Right lobe of liver (tissue), 4 donors: Measurements from ENCODE around the gene DCLRE1A.

Experiments used
- CTCF ChIP-seq, 4 donors: fragments of 200-600 bp in 3 of 4; fragments of 450-650 bp in 1 of 4; IDR thresholded peaks; one replicate each; pipeline versions ENCODE4 v1.5.1 to v1.8.0; 2016 to 2022; ENCODE audit warnings: antibody characterized with exemption in 4 of 4, mild to moderate bottlenecking in 2 of 4
- POLR2A ChIP-seq: fragments of 450-650 bp; IDR thresholded peaks from one replicate; pipeline ENCODE4 v1.6.1; 2017; ENCODE audit warnings: antibody characterized with exemption, mild to moderate bottlenecking
- donor health status: DM: no; HTN: no; CAD: no.
- donor health status: DM: no; HTN: no; CAD: no.
- donor health status: DM: no; HTN: yes; CAD: no.

GRCh38 chr10:113849946-113850345 lies 3.9 kb downstream of the DCLRE1A start:
- no peak for TF ChIP-seq CTCF (IDR thresholded peaks at IDR 0.05)
- TF ChIP-seq POLR2A = no peak
